Measurements from ENCODE around the gene KRTAP10-6.

DNA sequence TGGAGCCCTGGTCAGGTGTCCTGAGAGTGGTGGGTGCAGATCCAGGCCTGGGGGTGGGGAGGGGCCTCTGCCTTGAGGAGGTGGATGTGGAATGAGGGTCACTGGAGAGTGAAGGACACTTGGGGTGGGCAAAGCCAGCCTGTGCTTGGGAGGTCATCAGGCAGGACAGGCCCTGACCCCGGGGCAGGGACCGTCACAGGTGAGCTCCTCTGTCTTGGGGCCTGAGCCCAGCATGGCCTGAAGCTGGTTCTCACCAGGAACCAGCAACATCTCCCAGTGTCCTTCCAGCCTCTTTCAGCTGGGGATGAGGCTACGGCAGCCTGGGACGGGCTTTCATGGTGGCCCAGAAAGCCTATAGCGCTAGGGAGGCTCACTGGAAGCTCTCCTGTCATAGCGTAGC is 40.2 kb downstream of the KRTAP10-6 start:
- TF ChIP-seq, protein P1, sequence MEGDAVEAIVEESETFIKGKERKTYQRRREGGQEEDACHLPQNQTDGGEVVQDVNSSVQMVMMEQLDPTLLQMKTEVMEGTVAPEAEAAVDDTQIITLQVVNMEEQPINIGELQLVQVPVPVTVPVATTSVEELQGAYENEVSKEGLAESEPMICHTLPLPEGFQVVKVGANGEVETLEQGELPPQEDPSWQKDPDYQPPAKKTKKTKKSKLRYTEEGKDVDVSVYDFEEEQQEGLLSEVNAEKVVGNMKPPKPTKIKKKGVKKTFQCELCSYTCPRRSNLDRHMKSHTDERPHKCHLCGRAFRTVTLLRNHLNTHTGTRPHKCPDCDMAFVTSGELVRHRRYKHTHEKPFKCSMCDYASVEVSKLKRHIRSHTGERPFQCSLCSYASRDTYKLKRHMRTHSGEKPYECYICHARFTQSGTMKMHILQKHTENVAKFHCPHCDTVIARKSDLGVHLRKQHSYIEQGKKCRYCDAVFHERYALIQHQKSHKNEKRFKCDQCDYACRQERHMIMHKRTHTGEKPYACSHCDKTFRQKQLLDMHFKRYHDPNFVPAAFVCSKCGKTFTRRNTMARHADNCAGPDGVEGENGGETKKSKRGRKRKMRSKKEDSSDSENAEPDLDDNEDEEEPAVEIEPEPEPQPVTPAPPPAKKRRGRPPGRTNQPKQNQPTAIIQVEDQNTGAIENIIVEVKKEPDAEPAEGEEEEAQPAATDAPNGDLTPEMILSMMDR (IDR thresholded peaks at IDR 0.05; ENCODE audit: insufficient read depth, low read length, poor library complexity, severe bottlenecking) = no peak
- no peak for TF ChIP-seq EZH2phosphoT487 (conservative IDR thresholded peaks at IDR 0.05; ENCODE audit: low read length)
